NT2/D1 (cell line): Measurements from ENCODE around the gene TFDP1.

ENCODE experiments used
- DNase-seq: peaks from one replicate; pipeline ENCODE4 v3.0.0-alpha.2; 2011; ENCODE audit warnings: low read depth, low spot score
- H3K27me3 ChIP-seq: 2 replicates; pipeline ENCODE4 v1.6.0; 2011; ENCODE audit warnings: mild to moderate bottlenecking; ENCODE audit not compliant: insufficient read length, insufficient read depth
- H3K36me3 ChIP-seq: 2 replicates; pipeline ENCODE4 v1.6.1; 2011; ENCODE audit warnings: mild to moderate bottlenecking, low read length, mixed read lengths; ENCODE audit not compliant: insufficient read depth, insufficient read length
- H3K4me1 ChIP-seq: 2 replicates; pipeline ENCODE4 v1.5.1; 2011; ENCODE audit not compliant: insufficient read depth, insufficient read length
- H3K4me3 ChIP-seq: 2 replicates; pipeline ENCODE4 v1.5.1; 2011; ENCODE audit warnings: low read depth; ENCODE audit not compliant: insufficient read length
- H3K9ac ChIP-seq: 2 replicates; pipeline ENCODE4 v1.6.0; 2011; ENCODE audit warnings: low read depth; ENCODE audit not compliant: insufficient read length
- H3K9me3 ChIP-seq: 2 replicates; pipeline ENCODE4 v1.5.1; 2011; ENCODE audit warnings: mild to moderate bottlenecking, low read length; ENCODE audit not compliant: insufficient read depth
- SUZ12 ChIP-seq: IDR thresholded peaks from 2 replicates; pipeline ENCODE4 v1.6.1; 2011; ENCODE audit not compliant: insufficient read length, insufficient read depth; ENCODE audit errors: extremely low read depth
- YY1 ChIP-seq: IDR thresholded peaks from 2 replicates; pipeline ENCODE4 v1.6.1; 2011; ENCODE audit not compliant: insufficient read length, insufficient read depth
- ZNF274 ChIP-seq: IDR thresholded peaks from 2 replicates; pipeline ENCODE4 v1.6.1; 2011; ENCODE audit warnings: mild to moderate bottlenecking, low read depth, low read length

Gene TFDP1

GRCh38 chr13:113596321-113597200, 12.0 kb downstream of the TFDP1 start:
- TF ChIP-seq SUZ12 (no peak), ZNF274 (no peak)
- H3K9me3 ChIP-seq = no peaks in the 10 kb centered on the region
- H3K36me3 ChIP-seq = peaks cover 82% of the 10 kb centered on the region

GRCh38 chr13:113597391-113598080, 13.0 kb downstream of the TFDP1 start:
- Histone ChIP-seq H3K27me3 (no peaks in the 10 kb centered on the region), H3K36me3 (peaks cover 78% of the 10 kb centered on the region), H3K9ac (no peak overlapping the region), H3K4me1 (peaks cover 2% of the 10 kb centered on the region), H3K4me3 (no peak overlapping the region), H3K9me3 (no peaks in the 10 kb centered on the region)
- no peak for DNase-seq
- TF ChIP-seq ZNF274 (no peak), SUZ12 (no peak), YY1 (no peak)

More at GRCh38 chr13:113596321-113597200, 12.0 kb downstream of the TFDP1 start:
- H3K4me3 ChIP-seq = no peak overlapping the region
- no peak for DNase-seq
- peaks cover 2% of the 10 kb centered on the region for H3K4me1 ChIP-seq
- H3K9ac ChIP-seq = no peak overlapping the region
- no peaks in the 10 kb centered on the region for H3K27me3 ChIP-seq

GRCh38 chr13:113598081-113598410, 13.5 kb downstream of the TFDP1 start:
- H3K4me1 ChIP-seq = peaks cover 2% of the 10 kb centered on the region

GRCh38 chr13:113598481-113598880, 13.9 kb downstream of the TFDP1 start:
- Histone ChIP-seq H3K27me3 (no peaks in the 10 kb centered on the region), H3K9me3 (no peaks in the 10 kb centered on the region), H3K36me3 (peaks cover 77% of the 10 kb centered on the region), H3K9ac (no peak overlapping the region), H3K4me1 (peaks cover 2% of the 10 kb centered on the region), H3K4me3 (no peak overlapping the region)
- no peak for DNase-seq
- TF ChIP-seq SUZ12 (no peak), ZNF274 (no peak), YY1 (no peak)

More at GRCh38 chr13:113598081-113598410, 13.5 kb downstream of the TFDP1 start:
- H3K4me3 ChIP-seq = no peak overlapping the region
- H3K9me3 ChIP-seq = no peaks in the 10 kb centered on the region
- no peak overlapping the region for H3K9ac ChIP-seq
- no peak for DNase-seq
- H3K27me3 ChIP-seq = no peaks in the 10 kb centered on the region
- TF ChIP-seq SUZ12 (no peak), YY1 (no peak), ZNF274 (no peak)
- peaks cover 75% of the 10 kb centered on the region for H3K36me3 ChIP-seq

GRCh38 chr13:113599391-113599790, 14.8 kb downstream of the TFDP1 start:
- H3K27me3 ChIP-seq = no peaks in the 10 kb centered on the region
- no peak for DNase-seq
- H3K9ac ChIP-seq = no peak overlapping the region
- H3K4me1 ChIP-seq = peaks cover 3% of the 10 kb centered on the region
- H3K36me3 ChIP-seq = peaks cover 79% of the 10 kb centered on the region
- H3K4me3 ChIP-seq = no peak overlapping the region
- TF ChIP-seq YY1 = no peak
- TF ChIP-seq ZNF274 = no peak
- no peak for TF ChIP-seq SUZ12
- H3K9me3 ChIP-seq = no peaks in the 10 kb centered on the region

- Histone ChIP-seq H3K4me1 (peaks cover 4% of the 10 kb centered on the region), H3K9ac (no peak overlapping the region), H3K36me3 (peaks cover 82% of the 10 kb centered on the region), H3K4me3 (no peak overlapping the region), H3K27me3 (no peaks in the 10 kb centered on the region), H3K9me3 (no peaks in the 10 kb centered on the region)
- DNase-seq = no peak
- TF ChIP-seq ZNF274 (no peak), SUZ12 (no peak), YY1 (no peak)
Measured at GRCh38 chr13:113601166-113602070, 16.9 kb downstream of the TFDP1 start.
